ENCODE data around the gene ASAP2.

The ASAP2 gene

GRCh38 chr2:9235147-9236044 is 28.8 kb downstream of the ASAP2 start:
- H3K4me3 ChIP-seq (ENCODE audit: low read depth, low read length) = no peak overlapping the region
- in situ Hi-C loops (cut with HindIII; ENCODE audit: low sequenced_read_pairs) = no loop called here
- no peak for DNase-seq (ENCODE audit: low read depth)
- no peak for TF ChIP-seq CTCF (IDR thresholded peaks at IDR 0.05; ENCODE audit: low read depth, low read length, missing control alignments)

GRCh38 chr2:9236045-9236344 is 29.4 kb downstream of the ASAP2 start:
- no peak for DNase-seq (ENCODE audit: low read depth)
- no peak overlapping the region for H3K4me3 ChIP-seq (ENCODE audit: low read depth, low read length)
- no peak for TF ChIP-seq CTCF (IDR thresholded peaks at IDR 0.05; ENCODE audit: low read depth, low read length, missing control alignments)
- in situ Hi-C loops (cut with HindIII; ENCODE audit: low sequenced_read_pairs) = no loop called here

GRCh38 chr2:9236867-9237266 is 30.3 kb downstream of the ASAP2 start:
- in situ Hi-C loops (cut with HindIII; ENCODE audit: low sequenced_read_pairs) = no loop called here
- no peak for TF ChIP-seq CTCF (IDR thresholded peaks at IDR 0.05; ENCODE audit: low read depth, low read length, missing control alignments)
- H3K4me3 ChIP-seq (ENCODE audit: low read depth, low read length) = no peak overlapping the region
- DNase-seq (ENCODE audit: low read depth) = no peak

- in situ Hi-C loops (cut with HindIII; ENCODE audit: low sequenced_read_pairs) = no loop called here
- no peak overlapping the region for H3K4me3 ChIP-seq (ENCODE audit: low read depth, low read length)
Measured at GRCh38 chr2:9237831-9238230, 31.2 kb downstream of the ASAP2 start.

GRCh38 chr2:9238591-9239326 is 32.1 kb downstream of the ASAP2 start:
- no peak for DNase-seq (ENCODE audit: low read depth)
- TF ChIP-seq CTCF (IDR thresholded peaks at IDR 0.05; ENCODE audit: low read depth, low read length, missing control alignments) = no peak
- in situ Hi-C loops (cut with HindIII; ENCODE audit: low sequenced_read_pairs) = no loop called here
- no peak overlapping the region for H3K4me3 ChIP-seq (ENCODE audit: low read depth, low read length)

More at GRCh38 chr2:9237831-9238230, 31.2 kb downstream of the ASAP2 start:
- DNase-seq (ENCODE audit: low read depth) = no peak
- TF ChIP-seq CTCF (IDR thresholded peaks at IDR 0.05; ENCODE audit: low read depth, low read length, missing control alignments) = no peak

GRCh38 chr2:9239616-9240015 is 33.0 kb downstream of the ASAP2 start:
- no peak for TF ChIP-seq CTCF (IDR thresholded peaks at IDR 0.05; ENCODE audit: low read depth, low read length, missing control alignments)
- in situ Hi-C loops (cut with HindIII; ENCODE audit: low sequenced_read_pairs) = no loop called here
- DNase-seq (ENCODE audit: low read depth) = no peak
- no peak overlapping the region for H3K4me3 ChIP-seq (ENCODE audit: low read depth, low read length)
